ENCODE measurements around the gene NUFIP1.
A peak's percentile ranks its signal among the peaks of the same experiment; 100 is the strongest.
"Not testable (repeated sequence)": the region's sequence is repeated elsewhere in the genome, so short reads cannot be mapped to it uniquely, and the experiment has no call there.

The NUFIP1 gene

GRCh38 chr13:44969551-44970484, 19.5 kb downstream of the NUFIP1 start:
- no peak for DNase-seq (ENCODE audit: low read depth, low spot score)

GRCh38 chr13:44968434-44968815, 20.8 kb downstream of the NUFIP1 start:
- DNase-seq (ENCODE audit: low read depth, low spot score) = no peak

- DNase-seq (ENCODE audit: low read depth, low spot score) = no peak
Measured at GRCh38 chr13:44967704-44968433, 21.4 kb downstream of the NUFIP1 start.

GRCh38 chr13:44961997-44962396, 27.3 kb downstream of the NUFIP1 start:
- no peak for DNase-seq (ENCODE audit: low read depth, low spot score)

- no peak for DNase-seq (ENCODE audit: low read depth, low spot score)
Measured at GRCh38 chr13:44955406-44955805, 33.9 kb downstream of the NUFIP1 start.

GRCh38 chr13:44954224-44954623, 35.0 kb downstream of the NUFIP1 start:
- no peak for DNase-seq (ENCODE audit: low read depth, low spot score)

- DNase-seq (ENCODE audit: low read depth, low spot score) = no peak
Measured at GRCh38 chr13:44952671-44953070, 36.6 kb downstream of the NUFIP1 start.

GRCh38 chr13:44951184-44951583, 38.1 kb downstream of the NUFIP1 start:
- no peak for DNase-seq (ENCODE audit: low read depth, low spot score)

GRCh38 chr13:44943411-44943810, 45.9 kb downstream of the NUFIP1 start:
- not testable (repeated sequence) for DNase-seq (ENCODE audit: low read depth, low spot score)

GRCh38 chr13:44938854-44939253, 50.4 kb downstream of the NUFIP1 start:
- no peak for DNase-seq (ENCODE audit: low read depth, low spot score)

GRCh38 chr13:44936246-44936645, 53.0 kb downstream of the NUFIP1 start:
- no peak for DNase-seq (ENCODE audit: low read depth, low spot score)

- no peak for DNase-seq (ENCODE audit: low read depth, low spot score)
Measured at GRCh38 chr13:44934724-44935123, 54.5 kb downstream of the NUFIP1 start.

GRCh38 chr13:44932850-44933251, 56.4 kb downstream of the NUFIP1 start:
- peak; percentile 37 for DNase-seq (ENCODE audit: low read depth, low spot score)

GRCh38 chr13:44932171-44932849, 57.0 kb downstream of the NUFIP1 start:
- no peak for DNase-seq (ENCODE audit: low read depth, low spot score)

- DNase-seq (ENCODE audit: low read depth, low spot score) = no peak
Measured at GRCh38 chr13:44930963-44931623, 58.2 kb downstream of the NUFIP1 start.

GRCh38 chr13:44930280-44930679, 59.0 kb downstream of the NUFIP1 start:
- no peak for DNase-seq (ENCODE audit: low read depth, low spot score)

GRCh38 chr13:44929692-44930091, 59.6 kb downstream of the NUFIP1 start:
- no peak for DNase-seq (ENCODE audit: low read depth, low spot score)

- no peak for DNase-seq (ENCODE audit: low read depth, low spot score)
Measured at GRCh38 chr13:44927968-44928367, 61.3 kb downstream of the NUFIP1 start.

GRCh38 chr13:44921931-44922758, 67.1 kb downstream of the NUFIP1 start:
- peak; percentile 79 for DNase-seq (ENCODE audit: low read depth, low spot score)

GRCh38 chr13:44921246-44921877, 67.9 kb downstream of the NUFIP1 start:
- no peak for DNase-seq (ENCODE audit: low read depth, low spot score)
